HEK293 (cell line): ENCODE measurements around the gene SLC40A1.

Source experiments
- CTCF ChIA-PET: fragments of 350-600 bp; formaldehyde crosslinking; extraction: SDS; loops from one replicate; lab custom pipeline; 2021; ENCODE audit warnings: antibody characterized with exemption; lab: Yijun Ruan, JAX
- POLR2A ChIA-PET: fragments of 300-600 bp; formaldehyde crosslinking; extraction: SDS; loops from one replicate; lab custom pipeline; 2020; ENCODE audit warnings: antibody characterized with exemption, inconsistent platforms; lab: Yijun Ruan, JAX
- H3K27ac ChIP-seq: fragments of 200-500 bp; sonication (Bioruptor generic); 2 replicates; pipeline ENCODE4 v1.5.1; 2014; ENCODE audit warnings: low read depth, low read length, control low read depth, inconsistent platforms; ENCODE audit errors: extremely low read depth
- H3K36me3 ChIP-seq, 2 experiments: fragments of 200-500 bp in 1 of 2; sonication (Bioruptor generic) in 1 of 2; 1 replicate in 1 of 2; 2 replicates in 1 of 2; pipeline ENCODE4 v1.5.1; 2014 to 2017; ENCODE audit warnings: inconsistent platforms in 2 of 2, low read length in 2 of 2; ENCODE audit not compliant: control insufficient read depth in 2 of 2, insufficient read depth in 1 of 2
- H3K4me1 ChIP-seq: fragments of 200-500 bp; sonication (Bioruptor generic); 2 replicates; pipeline ENCODE4 v1.5.1; 2014; ENCODE audit warnings: mild to moderate bottlenecking, low read length, inconsistent platforms; ENCODE audit not compliant: control insufficient read depth, insufficient read depth
- H3K4me3 ChIP-seq: 2 replicates; pipeline ENCODE4 v1.5.1; 2011; ENCODE audit warnings: low read depth, mild to moderate bottlenecking, control low read depth, low read length, moderate library complexity
- H3K9me3 ChIP-seq: fragments of 200-500 bp; sonication (Bioruptor generic); 2 replicates; pipeline ENCODE4 v1.5.1; 2014; ENCODE audit warnings: low read depth, low read length, inconsistent platforms; ENCODE audit not compliant: control insufficient read depth, insufficient read depth
- ATF2 ChIP-seq: fragments of 450-650 bp; formaldehyde crosslinking; IDR thresholded peaks from 2 replicates; pipeline ENCODE4 v1.5.1; 2016; ENCODE audit warnings: missing biosample characterization, missing genetic modification characterization, low read depth
- IKZF3 ChIP-seq: fragments of 450-650 bp; IDR thresholded peaks from 2 replicates; pipeline ENCODE4 v1.5.0; 2018; ENCODE audit warnings: missing biosample characterization, mild to moderate bottlenecking, missing genetic modification characterization, moderate library complexity
- INSM2 ChIP-seq: fragments of 450-650 bp; formaldehyde crosslinking; IDR thresholded peaks from 2 replicates; pipeline ENCODE4 v1.5.1; 2016; ENCODE audit warnings: missing biosample characterization, missing genetic modification characterization
- MEIS1 ChIP-seq: sonication (generic); formaldehyde crosslinking; IDR thresholded peaks from 2 replicates; pipeline ENCODE4 v1.8.1; 2022; ENCODE audit warnings: missing genetic modification reagents, mild to moderate bottlenecking, borderline replicate concordance
- OVOL3 ChIP-seq: fragments of 450-650 bp; formaldehyde crosslinking; IDR thresholded peaks from 2 replicates; pipeline ENCODE4 v1.5.1; 2016; ENCODE audit warnings: missing biosample characterization, missing genetic modification characterization
- RBAK ChIP-seq: fragments of 450-650 bp; formaldehyde crosslinking; IDR thresholded peaks from 2 replicates; pipeline ENCODE4 v1.5.1; 2016; ENCODE audit warnings: missing biosample characterization, missing genetic modification characterization
- SP2 ChIP-seq: fragments of 450-650 bp; formaldehyde crosslinking; IDR thresholded peaks from 2 replicates; pipeline ENCODE4 v1.5.1; 2016; ENCODE audit warnings: missing biosample characterization, missing genetic modification characterization
- WT1 ChIP-seq: fragments of 450-650 bp; formaldehyde crosslinking; IDR thresholded peaks from 2 replicates; pipeline ENCODE4 v1.5.1; 2016; ENCODE audit warnings: missing biosample characterization, missing genetic modification characterization
- ZBTB21 ChIP-seq: fragments of 450-650 bp; formaldehyde crosslinking; IDR thresholded peaks from 2 replicates; pipeline ENCODE4 v1.5.1; 2017; ENCODE audit warnings: missing biosample characterization, missing genetic modification characterization
- ZBTB44 ChIP-seq: fragments of 450-650 bp; IDR thresholded peaks from 2 replicates; pipeline ENCODE4 v1.5.1; 2018; ENCODE audit warnings: missing biosample characterization, mild to moderate bottlenecking, missing genetic modification characterization
- ZNF121 ChIP-seq: fragments of 450-650 bp; formaldehyde crosslinking; IDR thresholded peaks from 2 replicates; pipeline ENCODE4 v1.5.1; 2016; ENCODE audit warnings: missing biosample characterization, missing genetic modification characterization
- ZNF138 ChIP-seq: fragments of 450-650 bp; formaldehyde crosslinking; IDR thresholded peaks from 2 replicates; pipeline ENCODE4 v1.5.1; 2016; ENCODE audit warnings: missing biosample characterization, missing genetic modification characterization, borderline replicate concordance
- ZNF248 ChIP-seq: fragments of 450-650 bp; formaldehyde crosslinking; IDR thresholded peaks from 2 replicates; pipeline ENCODE4 v1.5.1; 2017; ENCODE audit warnings: missing biosample characterization, missing genetic modification characterization
- ZNF266 ChIP-seq: fragments of 450-650 bp; formaldehyde crosslinking; IDR thresholded peaks from 2 replicates; pipeline ENCODE4 v1.5.1; 2016; ENCODE audit warnings: missing biosample characterization, missing genetic modification characterization, low read depth
- ZNF280C ChIP-seq: fragments of 450-650 bp; formaldehyde crosslinking; IDR thresholded peaks from 2 replicates; pipeline ENCODE4 v1.5.1; 2016; ENCODE audit warnings: missing biosample characterization, missing genetic modification characterization
- ZNF354C ChIP-seq: fragments of 450-650 bp; formaldehyde crosslinking; IDR thresholded peaks from 2 replicates; pipeline ENCODE4 v1.5.1; 2016; ENCODE audit warnings: missing biosample characterization, missing genetic modification characterization, low read depth, borderline replicate concordance
- ZNF549 ChIP-seq: fragments of 450-650 bp; IDR thresholded peaks from 2 replicates; pipeline ENCODE4 v1.5.1; 2018; ENCODE audit warnings: missing biosample characterization, missing genetic modification characterization, mild to moderate bottlenecking, inconsistent platforms, moderate library complexity
- ZNF600 ChIP-seq: fragments of 450-650 bp; formaldehyde crosslinking; IDR thresholded peaks from 2 replicates; pipeline ENCODE4 v1.5.1; 2016; ENCODE audit warnings: missing biosample characterization, missing genetic modification characterization
- ZNF645 ChIP-seq: fragments of 450-650 bp; formaldehyde crosslinking; IDR thresholded peaks from 2 replicates; pipeline ENCODE4; 2016; ENCODE audit warnings: missing biosample characterization, missing genetic modification characterization
- ZNF747 ChIP-seq: fragments of 450-650 bp; formaldehyde crosslinking; IDR thresholded peaks from 2 replicates; pipeline ENCODE4 v1.5.1; 2016; ENCODE audit warnings: missing biosample characterization, missing genetic modification characterization
- ZNF768 ChIP-seq: fragments of 450-650 bp; formaldehyde crosslinking; IDR thresholded peaks from 2 replicates; pipeline ENCODE4 v1.5.1; 2018; ENCODE audit warnings: missing biosample characterization, mild to moderate bottlenecking, missing genetic modification characterization
- ZNF837 ChIP-seq: fragments of 450-650 bp; formaldehyde crosslinking; IDR thresholded peaks from 2 replicates; pipeline ENCODE4 v1.5.1; 2016; ENCODE audit warnings: missing biosample characterization, missing genetic modification characterization
- TF ChIP-seq, protein P1 (sequence below): fragments of 450-650 bp; formaldehyde crosslinking; optimal IDR thresholded peaks from 2 replicates; pipeline ENCODE3; 2016; ENCODE audit warnings: missing biosample characterization, mild to moderate bottlenecking, missing genetic modification characterization

SLC40A1 gene

DNA sequence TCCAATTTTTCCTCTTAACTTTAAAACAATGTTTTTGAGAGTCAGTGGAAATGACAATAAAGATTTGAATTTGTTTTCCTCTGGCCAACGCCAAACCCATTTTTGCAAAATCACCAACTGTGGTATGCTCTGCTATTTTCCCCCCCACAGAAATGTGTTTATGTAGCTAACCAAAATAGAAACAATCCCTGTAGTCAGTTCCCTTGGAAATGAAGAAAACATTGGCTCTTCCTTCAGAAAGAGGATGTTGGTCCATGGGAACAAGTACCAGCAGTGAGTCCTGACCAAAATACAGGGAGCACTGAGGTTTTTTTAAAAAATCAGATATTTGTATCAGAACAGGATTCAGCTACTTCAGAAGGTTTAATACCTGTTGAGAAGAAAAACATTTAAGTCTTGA is 65.3 kb downstream of the SLC40A1 start:
- CTCF ChIA-PET = interaction anchor here (0.5 to 0.6 kb wide), 2 partner anchors 421 to 1641 kb away, joined by 3 read pairs; no protein-coding TSS in a partner anchor
- H3K27ac ChIP-seq = no peak overlapping the region
- no peak for TF ChIP-seq ZNF768
- no peak for TF ChIP-seq ZNF837 (tag by site-specific recombination)
- no peak for TF ChIP-seq OVOL3 (tag by site-specific recombination)
- TF ChIP-seq MEIS1 (CRISPR knock-in tag) = no peak
- TF ChIP-seq ZNF354C (tag by site-specific recombination) = no peak
- TF ChIP-seq ZNF600 = no peak
- TF ChIP-seq ZNF280C (tag by site-specific recombination) = no peak
- no peak for TF ChIP-seq ATF2 (tag by site-specific recombination)
- TF ChIP-seq ZNF266 (tag by site-specific recombination) = no peak
- TF ChIP-seq ZNF248 (tag by site-specific recombination) = no peak
- no peak for TF ChIP-seq RBAK

GRCh38 chr2:189514104-189514503 is 66.5 kb downstream of the SLC40A1 start:
- Histone ChIP-seq H3K4me1 (no peaks in the 10 kb centered on the region), H3K4me3 (no peak overlapping the region), H3K9me3 (no peaks in the 10 kb centered on the region), H3K27ac (no peak overlapping the region), H3K36me3 (no peaks in the 10 kb centered on the region)
- ChIA-PET POLR2A (no interaction called here), CTCF (interaction anchor here (0.6 to 1.8 kb wide), 2 partner anchors 10 to 117 kb away, joined by 3 to 5 read pairs; no protein-coding TSS in a partner anchor)
- no peak for TF ChIP-seq WT1 (tag by site-specific recombination)
- no peak for TF ChIP-seq ZNF645 (tag by site-specific recombination)
- no peak for TF ChIP-seq ZNF747 (tag by site-specific recombination)
- no peak for TF ChIP-seq SP2 (tag by site-specific recombination)
- no peak for TF ChIP-seq ZNF266 (tag by site-specific recombination)
- TF ChIP-seq ZNF138 (tag by site-specific recombination) = no peak

More for the DNA sequence above, 65.3 kb downstream of the SLC40A1 start:
- Histone ChIP-seq H3K36me3 (no peaks in the 10 kb centered on the region), H3K9me3 (no peaks in the 10 kb centered on the region), H3K4me3 (no peak overlapping the region), H3K4me1 (no peaks in the 10 kb centered on the region)
- POLR2A ChIA-PET = no interaction called here

GRCh38 chr2:189512879-189513278 is 67.7 kb downstream of the SLC40A1 start:
- Histone ChIP-seq H3K4me3 (no peak overlapping the region), H3K27ac (no peak overlapping the region), H3K9me3 (no peaks in the 10 kb centered on the region), H3K36me3 (no peaks in the 10 kb centered on the region), H3K4me1 (no peaks in the 10 kb centered on the region)
- POLR2A ChIA-PET = no interaction called here
- CTCF ChIA-PET = interaction anchor here (0.6 to 1.8 kb wide), 2 partner anchors 9 to 52 kb away, joined by 3 to 5 read pairs; no protein-coding TSS in a partner anchor
- TF ChIP-seq ZNF121 (tag by site-specific recombination) (no peak), ZBTB44 (tag by site-specific recombination) (no peak), INSM2 (no peak), ZNF600 (no peak), ZNF549 (no peak), ZBTB21 (tag by site-specific recombination) (no peak), IKZF3 (no peak)
- TF ChIP-seq, protein P1, sequence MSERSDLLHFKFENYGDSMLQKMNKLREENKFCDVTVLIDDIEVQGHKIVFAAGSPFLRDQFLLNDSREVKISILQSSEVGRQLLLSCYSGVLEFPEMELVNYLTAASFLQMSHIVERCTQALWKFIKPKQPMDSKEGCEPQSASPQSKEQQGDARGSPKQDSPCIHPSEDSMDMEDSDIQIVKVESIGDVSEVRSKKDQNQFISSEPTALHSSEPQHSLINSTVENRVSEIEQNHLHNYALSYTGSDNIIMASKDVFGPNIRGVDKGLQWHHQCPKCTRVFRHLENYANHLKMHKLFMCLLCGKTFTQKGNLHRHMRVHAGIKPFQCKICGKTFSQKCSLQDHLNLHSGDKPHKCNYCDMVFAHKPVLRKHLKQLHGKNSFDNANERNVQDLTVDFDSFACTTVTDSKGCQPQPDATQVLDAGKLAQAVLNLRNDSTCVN (tag by site-specific recombination) = no peak
